ENCODE data around the gene JMJD1C.

DNA sequence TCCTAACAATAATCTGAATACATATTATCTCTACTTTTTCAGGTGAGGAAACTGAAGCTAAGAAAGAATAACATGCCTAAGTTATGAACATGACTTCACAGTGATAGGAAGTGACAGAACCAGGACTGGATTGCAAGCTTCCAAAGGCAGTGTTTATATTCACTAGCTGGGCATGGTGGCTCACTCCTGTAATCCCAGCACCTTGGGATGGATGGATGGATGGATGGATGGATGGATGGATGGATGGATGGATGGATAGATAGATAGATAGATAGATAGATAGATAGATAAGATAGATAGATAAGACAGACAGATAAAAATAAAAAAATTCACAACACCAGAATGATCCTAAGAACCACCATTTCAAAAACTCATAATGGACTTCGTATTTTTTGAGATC lies 18.2 kb upstream of the JMJD1C start:
- TF ChIP-seq, protein P1, sequence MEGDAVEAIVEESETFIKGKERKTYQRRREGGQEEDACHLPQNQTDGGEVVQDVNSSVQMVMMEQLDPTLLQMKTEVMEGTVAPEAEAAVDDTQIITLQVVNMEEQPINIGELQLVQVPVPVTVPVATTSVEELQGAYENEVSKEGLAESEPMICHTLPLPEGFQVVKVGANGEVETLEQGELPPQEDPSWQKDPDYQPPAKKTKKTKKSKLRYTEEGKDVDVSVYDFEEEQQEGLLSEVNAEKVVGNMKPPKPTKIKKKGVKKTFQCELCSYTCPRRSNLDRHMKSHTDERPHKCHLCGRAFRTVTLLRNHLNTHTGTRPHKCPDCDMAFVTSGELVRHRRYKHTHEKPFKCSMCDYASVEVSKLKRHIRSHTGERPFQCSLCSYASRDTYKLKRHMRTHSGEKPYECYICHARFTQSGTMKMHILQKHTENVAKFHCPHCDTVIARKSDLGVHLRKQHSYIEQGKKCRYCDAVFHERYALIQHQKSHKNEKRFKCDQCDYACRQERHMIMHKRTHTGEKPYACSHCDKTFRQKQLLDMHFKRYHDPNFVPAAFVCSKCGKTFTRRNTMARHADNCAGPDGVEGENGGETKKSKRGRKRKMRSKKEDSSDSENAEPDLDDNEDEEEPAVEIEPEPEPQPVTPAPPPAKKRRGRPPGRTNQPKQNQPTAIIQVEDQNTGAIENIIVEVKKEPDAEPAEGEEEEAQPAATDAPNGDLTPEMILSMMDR (IDR thresholded peaks at IDR 0.05) = no peak
- TF ChIP-seq POLR2A (IDR thresholded peaks at IDR 0.05) = no peak
